ENCODE results near the gene AOC2.
"Not testable (repeated sequence)": the region's sequence is repeated elsewhere in the genome, so short reads cannot be mapped to it uniquely, and the experiment has no call there.

AOC2 gene

DNA sequence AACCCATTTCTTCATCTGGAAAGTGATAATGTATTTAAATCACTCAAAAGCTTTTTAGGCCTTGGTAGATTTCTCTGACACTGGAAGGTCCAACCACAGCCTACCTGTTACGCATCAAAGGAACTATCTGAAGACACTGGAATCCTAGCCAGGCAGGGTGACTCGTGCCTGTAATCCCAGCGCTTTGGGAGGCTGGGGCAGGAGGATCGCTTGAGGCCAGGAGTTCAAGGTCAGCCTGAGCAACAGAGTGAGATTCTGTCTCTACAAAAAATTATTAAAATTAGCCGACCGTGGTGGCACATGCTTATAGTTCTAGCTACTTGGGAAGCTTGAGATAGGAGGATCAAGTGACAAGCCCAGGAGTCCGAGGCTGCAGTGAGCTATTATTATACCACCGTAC is 37.8 kb downstream of the AOC2 start:
- Mint-ChIP-seq H3K27ac (no peak overlapping the region), H3K9me3 (no peaks in the 10 kb centered on the region), H3K27me3 (ENCODE audit: low read depth, poor library complexity) (peaks cover 53% of the 10 kb centered on the region), H3K4me3 (no peak overlapping the region), H3K4me1 (peaks cover 24% of the 10 kb centered on the region), H3K36me3 (ENCODE audit: low read depth) (no peaks in the 10 kb centered on the region)
- TF ChIP-seq, protein P1, sequence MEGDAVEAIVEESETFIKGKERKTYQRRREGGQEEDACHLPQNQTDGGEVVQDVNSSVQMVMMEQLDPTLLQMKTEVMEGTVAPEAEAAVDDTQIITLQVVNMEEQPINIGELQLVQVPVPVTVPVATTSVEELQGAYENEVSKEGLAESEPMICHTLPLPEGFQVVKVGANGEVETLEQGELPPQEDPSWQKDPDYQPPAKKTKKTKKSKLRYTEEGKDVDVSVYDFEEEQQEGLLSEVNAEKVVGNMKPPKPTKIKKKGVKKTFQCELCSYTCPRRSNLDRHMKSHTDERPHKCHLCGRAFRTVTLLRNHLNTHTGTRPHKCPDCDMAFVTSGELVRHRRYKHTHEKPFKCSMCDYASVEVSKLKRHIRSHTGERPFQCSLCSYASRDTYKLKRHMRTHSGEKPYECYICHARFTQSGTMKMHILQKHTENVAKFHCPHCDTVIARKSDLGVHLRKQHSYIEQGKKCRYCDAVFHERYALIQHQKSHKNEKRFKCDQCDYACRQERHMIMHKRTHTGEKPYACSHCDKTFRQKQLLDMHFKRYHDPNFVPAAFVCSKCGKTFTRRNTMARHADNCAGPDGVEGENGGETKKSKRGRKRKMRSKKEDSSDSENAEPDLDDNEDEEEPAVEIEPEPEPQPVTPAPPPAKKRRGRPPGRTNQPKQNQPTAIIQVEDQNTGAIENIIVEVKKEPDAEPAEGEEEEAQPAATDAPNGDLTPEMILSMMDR (IDR thresholded peaks at IDR 0.05): no peak
- no peak for DNase-seq

DNA sequence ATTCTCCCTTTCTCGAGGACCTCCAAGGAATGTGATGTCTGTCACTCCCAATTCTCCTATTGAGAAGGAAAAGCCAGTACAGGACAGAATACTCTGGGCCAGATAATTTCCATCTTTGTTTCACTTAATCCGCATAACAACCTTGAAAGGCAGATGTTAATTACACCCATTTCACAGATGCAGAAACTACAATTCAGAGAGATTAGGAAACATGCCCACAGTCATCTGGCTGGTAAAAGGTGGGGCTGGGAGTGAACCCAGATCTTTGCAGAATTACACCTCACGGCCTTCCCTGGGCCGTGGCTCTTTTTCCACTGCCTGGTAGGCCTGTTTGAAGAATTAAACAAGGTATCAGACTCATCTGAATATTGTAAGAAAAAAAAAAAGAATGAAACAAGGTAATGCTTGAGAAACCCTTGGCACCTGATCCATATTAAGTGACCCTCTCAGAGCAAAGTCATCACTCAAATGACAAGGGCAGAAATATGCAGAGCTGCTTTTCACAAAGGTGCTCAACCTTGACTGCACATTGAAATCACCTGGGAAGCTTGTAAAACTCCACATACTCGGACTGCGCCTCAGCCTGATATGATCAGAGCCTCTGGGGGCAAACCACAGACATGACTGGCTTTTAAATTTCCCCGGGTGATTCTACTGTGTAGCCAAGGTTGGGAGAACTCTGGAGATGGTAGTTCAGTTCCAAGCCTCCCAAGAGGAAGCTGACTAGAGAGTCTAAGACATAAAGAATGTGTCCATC is 39.6 kb downstream of the AOC2 start:
- no peaks in the 10 kb centered on the region for H3K36me3 Mint-ChIP-seq (ENCODE audit: low read depth)
- no peak overlapping the region for H3K4me3 Mint-ChIP-seq
- peak overlapping the region; percentile 42 for H3K27ac Mint-ChIP-seq
- TF ChIP-seq, protein P1 (IDR thresholded peaks at IDR 0.05): no peak
- no peaks in the 10 kb centered on the region for H3K9me3 Mint-ChIP-seq
- H3K4me1 Mint-ChIP-seq: peaks cover 20% of the 10 kb centered on the region
- DNase-seq: no peak
- peaks cover 35% of the 10 kb centered on the region for H3K27me3 Mint-ChIP-seq (ENCODE audit: low read depth, poor library complexity)

DNA sequence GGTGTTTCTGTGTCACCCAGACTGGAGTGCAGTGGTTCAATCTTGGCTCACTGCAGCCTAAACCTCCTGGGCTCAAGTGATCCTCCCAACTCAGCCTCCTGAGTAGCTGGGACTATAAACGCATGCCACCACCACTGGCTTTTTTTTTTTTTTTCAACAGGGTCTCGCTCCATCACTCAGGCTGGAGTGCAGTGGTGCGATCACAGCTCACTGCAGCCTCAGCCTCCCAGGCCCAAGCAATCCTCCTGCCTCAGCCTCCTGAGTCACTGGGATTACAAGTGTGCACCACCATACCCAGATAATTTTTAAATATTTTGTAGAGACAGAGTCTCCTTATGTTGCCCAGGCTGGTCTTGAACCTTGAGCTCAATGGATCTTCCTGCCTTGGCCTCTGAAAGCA is 41.4 kb downstream of the AOC2 start:
- not testable (repeated sequence) for H3K27ac Mint-ChIP-seq; H3K36me3 Mint-ChIP-seq (ENCODE audit: low read depth); H3K4me3 Mint-ChIP-seq; DNase-seq; H3K9me3 Mint-ChIP-seq
- peaks cover 20% of the 10 kb centered on the region for H3K27me3 Mint-ChIP-seq (ENCODE audit: low read depth, poor library complexity)
- peaks cover 29% of the 10 kb centered on the region for H3K4me1 Mint-ChIP-seq

DNA sequence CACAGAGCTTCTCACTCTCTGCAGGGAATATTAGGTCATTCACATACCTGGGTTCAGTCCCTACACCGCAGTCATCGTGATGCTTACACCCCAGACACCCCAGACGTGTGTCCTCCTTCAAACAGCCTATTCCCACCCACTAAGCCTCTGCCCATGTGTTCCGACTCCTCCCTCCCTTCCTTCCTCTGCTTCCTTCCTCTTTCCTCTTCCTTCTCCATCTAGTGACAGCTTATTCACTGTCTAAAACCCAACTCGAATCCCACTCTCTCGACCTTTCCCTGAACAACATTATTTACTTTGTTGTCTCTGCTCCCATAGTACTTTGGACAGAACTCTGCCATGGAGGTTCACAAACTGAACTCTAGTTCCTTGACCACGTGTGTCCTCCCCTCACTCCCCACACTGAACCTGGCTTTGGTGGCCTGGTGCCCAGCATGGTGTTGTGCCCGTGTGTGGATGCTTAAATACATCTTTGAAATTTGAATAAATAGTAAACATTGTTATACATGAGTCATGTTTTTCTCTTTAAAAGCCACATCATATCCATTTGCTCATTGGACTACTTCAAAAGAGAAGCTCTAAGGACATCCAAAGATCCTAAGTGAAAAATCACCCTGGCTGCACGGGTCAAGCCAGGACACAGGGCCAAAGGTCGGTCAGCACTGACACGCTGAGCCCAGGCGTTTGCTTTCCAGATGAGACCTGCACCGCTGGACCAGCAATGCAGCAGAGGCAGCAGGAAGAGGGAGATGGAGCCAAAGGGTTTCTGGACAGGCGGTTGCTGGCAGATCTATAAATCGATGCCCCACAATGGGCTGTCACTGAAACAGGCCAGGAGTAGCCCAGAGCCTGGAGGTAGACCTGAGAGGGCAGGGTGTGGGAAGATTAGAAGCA is 42.1 kb downstream of the AOC2 start:
- H3K36me3 Mint-ChIP-seq (ENCODE audit: low read depth): no peaks in the 10 kb centered on the region
- peak overlapping the region; percentile 39 for H3K27ac Mint-ChIP-seq
- H3K27me3 Mint-ChIP-seq (ENCODE audit: low read depth, poor library complexity): peaks cover 13% of the 10 kb centered on the region
- H3K9me3 Mint-ChIP-seq: no peaks in the 10 kb centered on the region
- TF ChIP-seq, protein P1 (IDR thresholded peaks at IDR 0.05): no peak
- H3K4me3 Mint-ChIP-seq: no peak overlapping the region
- peaks cover 36% of the 10 kb centered on the region for H3K4me1 Mint-ChIP-seq
- DNase-seq: peak; percentile 37

DNA sequence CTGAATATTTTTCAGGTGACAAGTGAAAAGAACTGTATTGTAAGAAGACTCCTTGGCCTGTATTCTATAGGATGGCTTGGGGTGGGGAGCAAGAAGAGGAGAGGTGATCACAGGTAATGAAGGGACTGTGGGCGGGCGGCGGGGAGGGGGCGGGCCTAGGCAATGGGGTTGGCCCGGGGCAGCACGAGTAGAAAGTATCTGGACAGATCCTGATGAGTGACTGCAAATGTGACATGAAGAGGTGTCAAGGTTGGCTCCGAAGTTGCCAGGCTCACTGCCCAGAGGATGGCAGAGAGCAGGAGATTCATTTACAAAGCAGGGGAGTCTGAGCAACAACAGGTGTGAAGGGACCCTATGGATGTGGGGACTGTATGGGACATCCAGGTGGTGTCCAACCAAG is 45.4 kb downstream of the AOC2 start:
- peaks cover 54% of the 10 kb centered on the region for H3K4me1 Mint-ChIP-seq
- TF ChIP-seq, protein P1 (IDR thresholded peaks at IDR 0.05): no peak
- no peak overlapping the region for H3K27ac Mint-ChIP-seq
- H3K4me3 Mint-ChIP-seq: no peak overlapping the region
- no peak for DNase-seq
- no peaks in the 10 kb centered on the region for H3K36me3 Mint-ChIP-seq (ENCODE audit: low read depth)
- H3K27me3 Mint-ChIP-seq (ENCODE audit: low read depth, poor library complexity): peaks cover 3% of the 10 kb centered on the region
- no peaks in the 10 kb centered on the region for H3K9me3 Mint-ChIP-seq

DNA sequence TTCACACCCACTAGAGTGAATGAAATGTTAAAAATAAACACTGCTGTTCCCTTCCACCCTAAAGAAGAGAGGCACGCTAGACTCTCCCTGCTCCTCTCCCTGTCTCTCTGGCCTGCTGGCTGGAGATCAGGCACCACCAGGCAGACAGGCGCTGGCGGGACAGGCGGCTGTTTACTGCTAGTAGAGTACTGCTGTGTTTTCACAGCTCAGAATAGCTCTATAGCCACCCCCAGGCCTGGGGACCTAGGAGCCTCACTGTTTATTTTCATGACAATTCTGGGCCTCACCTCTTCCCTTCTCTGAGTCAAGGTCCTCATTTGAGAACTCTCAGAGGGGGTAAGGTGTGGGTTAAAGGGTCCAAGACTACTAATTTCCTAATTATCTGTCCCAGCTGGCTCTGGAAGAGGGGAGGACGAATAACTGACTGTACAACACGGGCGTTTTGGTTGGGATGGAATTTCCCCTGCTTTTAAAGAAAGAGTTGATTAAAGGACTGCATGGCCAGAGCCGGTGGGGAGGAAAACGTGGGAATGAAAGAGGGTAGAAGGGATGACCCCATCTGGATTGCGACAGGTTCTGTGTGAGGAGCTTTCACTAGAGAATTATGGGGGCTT is 47.3 kb downstream of the AOC2 start:
- H3K36me3 Mint-ChIP-seq (ENCODE audit: low read depth): no peaks in the 10 kb centered on the region
- TF ChIP-seq, protein P1 (IDR thresholded peaks at IDR 0.05): no peak
- peak overlapping the region; percentile 18 for H3K4me3 Mint-ChIP-seq
- peaks cover 5% of the 10 kb centered on the region for H3K27me3 Mint-ChIP-seq (ENCODE audit: low read depth, poor library complexity)
- peak; percentile 41 for DNase-seq
- peaks cover 51% of the 10 kb centered on the region for H3K4me1 Mint-ChIP-seq
- H3K27ac Mint-ChIP-seq: peak overlapping the region; percentile 98
- H3K9me3 Mint-ChIP-seq: no peaks in the 10 kb centered on the region
